GM19467 (cell line): ENCODE results near the gene DIP2B.

Source experiments
- ATAC-seq: cut with Tn5 transposase; IDR thresholded peaks from one replicate; pipeline ENCODE4 v1.9.1; 2021; ENCODE audit warnings: mild to moderate bottlenecking, moderate library complexity; ENCODE audit not compliant: unreplicated experiment

The DIP2B gene

GRCh38 chr12:50609292-50609874 lies 104.6 kb downstream of the DIP2B start:
- ATAC-seq, result no peak

- no peak for ATAC-seq
Measured at GRCh38 chr12:50610171-50610570, 105.4 kb downstream of the DIP2B start.

GRCh38 chr12:50611021-50611744 lies 106.4 kb downstream of the DIP2B start:
- no peak for ATAC-seq

GRCh38 chr12:50612882-50613281 lies 108.1 kb downstream of the DIP2B start:
- ATAC-seq, result no peak

GRCh38 chr12:50613463-50613862 lies 108.7 kb downstream of the DIP2B start:
- ATAC-seq, result no peak

- no peak for ATAC-seq
Measured at GRCh38 chr12:50614167-50614759, 109.5 kb downstream of the DIP2B start.

GRCh38 chr12:50615145-50615906 lies 110.5 kb downstream of the DIP2B start:
- ATAC-seq, result no peak

- ATAC-seq, result no peak
Measured at GRCh38 chr12:50615907-50616296, 111.1 kb downstream of the DIP2B start.

GRCh38 chr12:50617657-50618056 lies 112.9 kb downstream of the DIP2B start:
- ATAC-seq, result no peak

- ATAC-seq, result no peak
Measured at GRCh38 chr12:50618864-50619609, 114.3 kb downstream of the DIP2B start.

GRCh38 chr12:50619610-50619958 lies 114.8 kb downstream of the DIP2B start:
- ATAC-seq, result no peak

GRCh38 chr12:50620109-50620977 lies 115.6 kb downstream of the DIP2B start:
- no peak for ATAC-seq

- ATAC-seq, result no peak
Measured at GRCh38 chr12:50620978-50621360, 116.2 kb downstream of the DIP2B start.

- no peak for ATAC-seq
Measured at GRCh38 chr12:50621399-50622300, 116.9 kb downstream of the DIP2B start.

GRCh38 chr12:50625029-50625925 lies 120.5 kb downstream of the DIP2B start:
- ATAC-seq, result no peak

GRCh38 chr12:50626026-50626425 lies 121.2 kb downstream of the DIP2B start:
- no peak for ATAC-seq

- ATAC-seq, result no peak
Measured at GRCh38 chr12:50627491-50627890, 122.7 kb downstream of the DIP2B start.

- no peak for ATAC-seq
Measured at GRCh38 chr12:50628394-50628793, 123.6 kb downstream of the DIP2B start.
